Neural cell (in vitro differentiated cells): ENCODE measurements around the gene GAL. TPM values are rescaled to one million over a fixed set of nuclear protein-coding genes. Genes with fewer than 3 reads are reported as not detected.

Experiments used
- H2AFZ ChIP-seq: fragments of 200-600, 300-800 bp; sonication (generic), shearing (Covaris generic); 2 replicates; pipeline ENCODE4 v1.6.0; 2014; ENCODE audit warnings: low read depth, mild to moderate bottlenecking, antibody characterized with exemption, low read length, moderate library complexity
- H3F3A ChIP-seq: fragments of 200-600 bp; shearing (Covaris generic); 2 replicates; pipeline ENCODE4 v1.6.1; 2016; ENCODE audit warnings: mild to moderate bottlenecking, moderate library complexity, mixed read lengths, antibody characterized with exemption, low read length; ENCODE audit not compliant: insufficient read depth, poor library complexity, severe bottlenecking
- H3K27ac ChIP-seq: fragments of 200-600, 300-800 bp; sonication (generic), shearing (Covaris generic); 2 replicates; pipeline ENCODE4 v1.5.1; 2014; ENCODE audit warnings: mild to moderate bottlenecking, low read length, moderate library complexity
- H3K27me3 ChIP-seq: fragments of 300-800, 200-600 bp; sonication (generic), shearing (Covaris generic); 2 replicates; pipeline ENCODE4 v1.6.0; 2014; ENCODE audit warnings: mild to moderate bottlenecking, low read depth, low read length, moderate library complexity; ENCODE audit not compliant: insufficient read depth
- H3K36me3 ChIP-seq: fragments of 300-800, 200-600 bp; sonication (generic), shearing (Covaris generic); 2 replicates; pipeline ENCODE4 v1.5.1; 2014; ENCODE audit warnings: mild to moderate bottlenecking, antibody characterized with exemption, low read length, moderate library complexity; ENCODE audit not compliant: insufficient read depth
- H3K4me2 ChIP-seq: fragments of 300-800, 200-600 bp; sonication (generic), shearing (Covaris generic); 2 replicates; pipeline ENCODE4 v1.6.0; 2014; ENCODE audit warnings: mild to moderate bottlenecking, low read length
- H3K4me3 ChIP-seq: fragments of 300-800, 200-600 bp; sonication (generic), shearing (Covaris generic); 2 replicates; pipeline ENCODE4 v1.5.1; 2014; ENCODE audit warnings: mild to moderate bottlenecking, low read length, moderate library complexity
- H3K79me2 ChIP-seq: fragments of 200-600 bp; shearing (Covaris generic); replicated peaks from 2 replicates; pipeline ENCODE4 v1.6.0; 2014; ENCODE audit warnings: mild to moderate bottlenecking, low read length, moderate library complexity; ENCODE audit not compliant: insufficient read depth
- H3K9ac ChIP-seq: fragments of 300-800, 200-600 bp; sonication (generic), shearing (Covaris generic); 2 replicates; pipeline ENCODE4 v1.6.1; 2016; ENCODE audit warnings: mild to moderate bottlenecking, low read length, mixed read lengths
- H3K9me2 ChIP-seq: fragments of 200-600 bp; shearing (Covaris generic); 2 replicates; pipeline ENCODE4 v1.6.1; 2016; ENCODE audit warnings: mild to moderate bottlenecking, low read length, mixed read lengths; ENCODE audit not compliant: insufficient read depth
- H3K9me3 ChIP-seq: fragments of 200-600, 300-800 bp; sonication (generic), shearing (Covaris generic); 2 replicates; pipeline ENCODE4 v1.6.1; 2016; ENCODE audit warnings: mild to moderate bottlenecking, mixed run types, low read length, moderate library complexity, mixed read lengths
- H4K20me1 ChIP-seq: fragments of 200-600 bp; shearing (Covaris generic); 2 replicates; pipeline ENCODE4 v1.6.1; 2016; ENCODE audit warnings: mild to moderate bottlenecking, mixed run types; ENCODE audit not compliant: insufficient read depth
- EP300 ChIP-seq: fragments of 450-650 bp; conservative IDR thresholded peaks from 2 replicates; pipeline ENCODE4 v1.6.1; 2014; ENCODE audit warnings: antibody characterized with exemption, mild to moderate bottlenecking, moderate library complexity; ENCODE audit not compliant: poor library complexity, severe bottlenecking
- EZH2 ChIP-seq: fragments of 200-600, 300-800 bp; shearing (Covaris generic), sonication (generic); IDR thresholded peaks from 2 replicates; pipeline ENCODE4 v1.6.1; 2014; ENCODE audit warnings: antibody characterized with exemption, low read length, borderline replicate concordance, mild to moderate bottlenecking; ENCODE audit not compliant: insufficient read depth, poor library complexity, severe bottlenecking
- MXI1 ChIP-seq: fragments of 450-650 bp; conservative IDR thresholded peaks from 2 replicates; pipeline ENCODE4 v1.6.1; 2014; ENCODE audit warnings: antibody characterized with exemption, mild to moderate bottlenecking; ENCODE audit not compliant: poor library complexity, severe bottlenecking
- POLR2AphosphoS5 ChIP-seq: IDR thresholded peaks from 2 replicates; pipeline ENCODE4 v1.6.1; 2012
- RAD21 ChIP-seq: fragments of 450-650 bp; conservative IDR thresholded peaks from 2 replicates; pipeline ENCODE4 v1.6.1; 2014; ENCODE audit warnings: antibody characterized with exemption, mild to moderate bottlenecking, moderate library complexity
- SMC3 ChIP-seq: fragments of 450-650 bp; conservative IDR thresholded peaks from 2 replicates; pipeline ENCODE4 v1.6.1; 2014; ENCODE audit warnings: antibody characterized with exemption, mild to moderate bottlenecking, moderate library complexity; ENCODE audit not compliant: poor library complexity
- TAF1 ChIP-seq: IDR thresholded peaks from 2 replicates; pipeline ENCODE4 v1.6.1; 2012; ENCODE audit warnings: low read depth
- polyA plus RNA-seq: library from polyadenylated mRNA; depleted of rRNA; stranded (reverse); fragments of >200 nt; gene quantifications from 2 replicates; pipeline ENCODE4 v1.2.3, GENCODE V29; 2014
- TF ChIP-seq, protein P1 (sequence below): fragments of 450-650 bp; IDR thresholded peaks from 2 replicates; pipeline ENCODE4 v1.5.1; 2014; ENCODE audit warnings: antibody characterized with exemption, mild to moderate bottlenecking, moderate library complexity; ENCODE audit not compliant: poor library complexity, severe bottlenecking
- TF ChIP-seq, protein P2 (sequence below): IDR thresholded peaks from 2 replicates; pipeline ENCODE4 v1.6.1; 2012; ENCODE audit warnings: borderline replicate concordance

Gene GAL
- polyA plus RNA-seq, 1 donor from 2014 or later = 2.1 TPM

GRCh38 chr11:68685656-68686380 lies 1.5 kb downstream of the GAL start:
- Histone ChIP-seq H2AFZ (no peak overlapping the region), H3K9me3 (no peaks in the 10 kb centered on the region), H3K27me3 (peaks cover 52% of the 10 kb centered on the region), H3K79me2 (no peaks in the 10 kb centered on the region), H3K36me3 (no peaks in the 10 kb centered on the region), H3K4me3 (no peak overlapping the region), H3K9ac (no peak overlapping the region), H3K9me2 (no peaks in the 10 kb centered on the region), H3K27ac (no peak overlapping the region), H3K4me2 (no peak overlapping the region), H4K20me1 (no peaks in the 10 kb centered on the region), H3F3A (no peaks in the 10 kb centered on the region)
- no peak for TF ChIP-seq TAF1
- no peak for TF ChIP-seq EP300
- no peak for TF ChIP-seq RAD21
- TF ChIP-seq SMC3 = no peak
- TF ChIP-seq, protein P1, sequence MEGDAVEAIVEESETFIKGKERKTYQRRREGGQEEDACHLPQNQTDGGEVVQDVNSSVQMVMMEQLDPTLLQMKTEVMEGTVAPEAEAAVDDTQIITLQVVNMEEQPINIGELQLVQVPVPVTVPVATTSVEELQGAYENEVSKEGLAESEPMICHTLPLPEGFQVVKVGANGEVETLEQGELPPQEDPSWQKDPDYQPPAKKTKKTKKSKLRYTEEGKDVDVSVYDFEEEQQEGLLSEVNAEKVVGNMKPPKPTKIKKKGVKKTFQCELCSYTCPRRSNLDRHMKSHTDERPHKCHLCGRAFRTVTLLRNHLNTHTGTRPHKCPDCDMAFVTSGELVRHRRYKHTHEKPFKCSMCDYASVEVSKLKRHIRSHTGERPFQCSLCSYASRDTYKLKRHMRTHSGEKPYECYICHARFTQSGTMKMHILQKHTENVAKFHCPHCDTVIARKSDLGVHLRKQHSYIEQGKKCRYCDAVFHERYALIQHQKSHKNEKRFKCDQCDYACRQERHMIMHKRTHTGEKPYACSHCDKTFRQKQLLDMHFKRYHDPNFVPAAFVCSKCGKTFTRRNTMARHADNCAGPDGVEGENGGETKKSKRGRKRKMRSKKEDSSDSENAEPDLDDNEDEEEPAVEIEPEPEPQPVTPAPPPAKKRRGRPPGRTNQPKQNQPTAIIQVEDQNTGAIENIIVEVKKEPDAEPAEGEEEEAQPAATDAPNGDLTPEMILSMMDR = no peak
- no peak for TF ChIP-seq EZH2
- TF ChIP-seq POLR2AphosphoS5 = no peak
- TF ChIP-seq, protein P2, sequence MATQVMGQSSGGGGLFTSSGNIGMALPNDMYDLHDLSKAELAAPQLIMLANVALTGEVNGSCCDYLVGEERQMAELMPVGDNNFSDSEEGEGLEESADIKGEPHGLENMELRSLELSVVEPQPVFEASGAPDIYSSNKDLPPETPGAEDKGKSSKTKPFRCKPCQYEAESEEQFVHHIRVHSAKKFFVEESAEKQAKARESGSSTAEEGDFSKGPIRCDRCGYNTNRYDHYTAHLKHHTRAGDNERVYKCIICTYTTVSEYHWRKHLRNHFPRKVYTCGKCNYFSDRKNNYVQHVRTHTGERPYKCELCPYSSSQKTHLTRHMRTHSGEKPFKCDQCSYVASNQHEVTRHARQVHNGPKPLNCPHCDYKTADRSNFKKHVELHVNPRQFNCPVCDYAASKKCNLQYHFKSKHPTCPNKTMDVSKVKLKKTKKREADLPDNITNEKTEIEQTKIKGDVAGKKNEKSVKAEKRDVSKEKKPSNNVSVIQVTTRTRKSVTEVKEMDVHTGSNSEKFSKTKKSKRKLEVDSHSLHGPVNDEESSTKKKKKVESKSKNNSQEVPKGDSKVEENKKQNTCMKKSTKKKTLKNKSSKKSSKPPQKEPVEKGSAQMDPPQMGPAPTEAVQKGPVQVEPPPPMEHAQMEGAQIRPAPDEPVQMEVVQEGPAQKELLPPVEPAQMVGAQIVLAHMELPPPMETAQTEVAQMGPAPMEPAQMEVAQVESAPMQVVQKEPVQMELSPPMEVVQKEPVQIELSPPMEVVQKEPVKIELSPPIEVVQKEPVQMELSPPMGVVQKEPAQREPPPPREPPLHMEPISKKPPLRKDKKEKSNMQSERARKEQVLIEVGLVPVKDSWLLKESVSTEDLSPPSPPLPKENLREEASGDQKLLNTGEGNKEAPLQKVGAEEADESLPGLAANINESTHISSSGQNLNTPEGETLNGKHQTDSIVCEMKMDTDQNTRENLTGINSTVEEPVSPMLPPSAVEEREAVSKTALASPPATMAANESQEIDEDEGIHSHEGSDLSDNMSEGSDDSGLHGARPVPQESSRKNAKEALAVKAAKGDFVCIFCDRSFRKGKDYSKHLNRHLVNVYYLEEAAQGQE = no peak
- no peak for TF ChIP-seq MXI1

DNA sequence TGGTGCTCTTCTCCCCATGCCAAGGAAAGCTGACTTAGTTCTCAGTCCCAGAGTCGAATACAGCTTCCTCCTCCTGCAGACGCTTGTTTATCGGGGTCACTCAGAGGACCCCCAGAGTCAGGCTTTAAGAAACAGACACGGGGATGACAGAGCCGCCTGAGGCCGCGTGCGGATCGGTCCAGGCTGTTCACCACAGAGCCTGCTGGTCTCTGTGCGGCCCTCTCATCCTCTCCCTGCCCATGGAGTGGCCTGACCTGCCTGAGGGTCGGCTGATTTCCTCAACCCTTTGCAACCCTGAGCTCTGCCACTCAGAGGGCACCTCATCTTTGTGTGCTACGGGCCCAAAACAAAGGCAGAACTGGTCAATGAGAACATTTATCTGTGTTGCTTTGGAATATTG lies 2.1 kb downstream of the GAL start:
- Histone ChIP-seq H3K4me2 (no peak overlapping the region), H3K9ac (no peak overlapping the region), H4K20me1 (no peaks in the 10 kb centered on the region), H3K27me3 (peaks cover 55% of the 10 kb centered on the region), H3K4me3 (no peak overlapping the region), H3K36me3 (no peaks in the 10 kb centered on the region), H3F3A (no peaks in the 10 kb centered on the region), H3K9me2 (no peaks in the 10 kb centered on the region), H3K27ac (no peak overlapping the region), H2AFZ (no peak overlapping the region), H3K79me2 (no peaks in the 10 kb centered on the region), H3K9me3 (no peaks in the 10 kb centered on the region)
- no peak for TF ChIP-seq SMC3
- TF ChIP-seq, protein P2 = no peak
- no peak for TF ChIP-seq EP300
- no peak for TF ChIP-seq MXI1
- TF ChIP-seq TAF1 = no peak
- TF ChIP-seq POLR2AphosphoS5 = no peak
- TF ChIP-seq RAD21 = no peak
- TF ChIP-seq, protein P1 = no peak
- no peak for TF ChIP-seq EZH2
